ENCODE measurements around the gene TPH2. TPM values are rescaled to one million over a fixed set of nuclear protein-coding genes. Genes with fewer than 3 reads are reported as not detected.

Gene TPH2
- total and polyA plus RNA-seq, 4 donors = not detected

GRCh38 chr12:72030277-72030676 is 91.6 kb downstream of the TPH2 start:
- Histone ChIP-seq H3K27me3 (ENCODE audit: control insufficient read depth in 4 of 4, insufficient read depth in 4 of 4, low read length in 3 of 4) (no peaks in the 10 kb centered on the region), H3K4me1 (ENCODE audit: control insufficient read depth in 4 of 4, insufficient read depth in 4 of 4, low read length in 3 of 4) (no peaks in the 10 kb centered on the region), H3K36me3 (ENCODE audit: control insufficient read depth in 4 of 4, insufficient read depth in 3 of 4, low read depth in 1 of 4, low read length in 3 of 4) (no peaks in the 10 kb centered on the region), H3K27ac (ENCODE audit: low read depth in 1 of 2, low read length in 2 of 2) (no peak overlapping the region), H3K9me3 (ENCODE audit: control insufficient read depth in 4 of 4, low read length in 3 of 4) (no peaks in the 10 kb centered on the region), H3K9ac (ENCODE audit: low read depth in 1 of 2, low read length in 2 of 2) (no peak overlapping the region), H3K4me3 (ENCODE audit: low read depth in 1 of 3, low read length in 3 of 3) (no peak overlapping the region)
- no peak for TF ChIP-seq CTCF (IDR thresholded peaks at IDR 0.05; ENCODE audit: low read depth, low read length, missing input control)
- no peak for DNase-seq (ENCODE audit: low spot score)
- WGBS = 64% methylated on average over 2 of the region's 2 CpGs

GRCh38 chr12:72031066-72031465 is 92.4 kb downstream of the TPH2 start:
- Histone ChIP-seq H3K4me1 (ENCODE audit: control insufficient read depth in 4 of 4, insufficient read depth in 4 of 4, low read length in 3 of 4) (no peaks in the 10 kb centered on the region), H3K36me3 (ENCODE audit: control insufficient read depth in 4 of 4, insufficient read depth in 3 of 4, low read depth in 1 of 4, low read length in 3 of 4) (no peaks in the 10 kb centered on the region), H3K9me3 (ENCODE audit: control insufficient read depth in 4 of 4, low read length in 3 of 4) (no peaks in the 10 kb centered on the region), H3K27me3 (ENCODE audit: control insufficient read depth in 4 of 4, insufficient read depth in 4 of 4, low read length in 3 of 4) (no peaks in the 10 kb centered on the region), H3K4me3 (ENCODE audit: low read depth in 1 of 3, low read length in 3 of 3) (no peak overlapping the region), H3K9ac (ENCODE audit: low read depth in 1 of 2, low read length in 2 of 2) (no peak overlapping the region), H3K27ac (ENCODE audit: low read depth in 1 of 2, low read length in 2 of 2) (no peak overlapping the region)
- TF ChIP-seq FOXA1 (IDR thresholded peaks at IDR 0.05) = no peak
- no peak for DNase-seq (ENCODE audit: low spot score)
- WGBS = 74% methylated on average over 3 of the region's 3 CpGs

- Histone ChIP-seq H3K9ac (ENCODE audit: low read depth in 1 of 2, low read length in 2 of 2) (no peak overlapping the region), H3K27me3 (ENCODE audit: control insufficient read depth in 4 of 4, insufficient read depth in 4 of 4, low read length in 3 of 4) (no peaks in the 10 kb centered on the region)
- TF ChIP-seq YY1 (IDR thresholded peaks at IDR 0.05) (no peak), MAX (IDR thresholded peaks at IDR 0.05) (no peak), ATF3 (IDR thresholded peaks at IDR 0.05) (no peak), ZBTB33 (IDR thresholded peaks at IDR 0.05) (no peak), FOXA2 (IDR thresholded peaks at IDR 0.05) (no peak), HNF4G (IDR thresholded peaks at IDR 0.05) (no peak), REST (IDR thresholded peaks at IDR 0.05) (no peak), TAF1 (conservative IDR thresholded peaks at IDR 0.05) (no peak), SP1 (IDR thresholded peaks at IDR 0.05) (no peak)
Observed at GRCh38 chr12:72033991-72034390, 95.3 kb downstream of the TPH2 start.

More at GRCh38 chr12:72033991-72034390, 95.3 kb downstream of the TPH2 start:
- WGBS = 87% methylated on average over 2 of the region's 2 CpGs
- no peak for DNase-seq (ENCODE audit: low spot score)
- H3K27ac ChIP-seq (ENCODE audit: low read depth in 1 of 2, low read length in 2 of 2) = no peak overlapping the region
- no peaks in the 10 kb centered on the region for H3K4me1 ChIP-seq (ENCODE audit: control insufficient read depth in 4 of 4, insufficient read depth in 4 of 4, low read length in 3 of 4)
- H3K4me3 ChIP-seq (ENCODE audit: low read depth in 1 of 3, low read length in 3 of 3) = no peak overlapping the region
- H3K36me3 ChIP-seq (ENCODE audit: control insufficient read depth in 4 of 4, insufficient read depth in 3 of 4, low read depth in 1 of 4, low read length in 3 of 4) = no peaks in the 10 kb centered on the region
- H3K9me3 ChIP-seq (ENCODE audit: control insufficient read depth in 4 of 4, low read length in 3 of 4) = no peaks in the 10 kb centered on the region

Measured in liver (tissue), 9 donors.